Fibroblast of lung (primary cell): ENCODE data around the gene SMCO2.

Experiments used
- EZH2 ChIP-seq: IDR thresholded peaks from 2 replicates; pipeline ENCODE4 v1.5.1; 2012; ENCODE audit warnings: low read length, control low read depth, mild to moderate bottlenecking; ENCODE audit errors: missing control alignments
- TF ChIP-seq, protein P1 (sequence below), 2 donors: IDR thresholded peaks in 1 of 2; conservative IDR thresholded peaks in 1 of 2; 1 replicate in 1 of 2; 2 replicates in 1 of 2; pipeline ENCODE4 v1.5.1; 2011 to 2012; ENCODE audit warnings: low read length in 2 of 2, control low read depth in 1 of 2, inconsistent platforms in 1 of 2, low read depth in 1 of 2, mild to moderate bottlenecking in 1 of 2

DNA sequence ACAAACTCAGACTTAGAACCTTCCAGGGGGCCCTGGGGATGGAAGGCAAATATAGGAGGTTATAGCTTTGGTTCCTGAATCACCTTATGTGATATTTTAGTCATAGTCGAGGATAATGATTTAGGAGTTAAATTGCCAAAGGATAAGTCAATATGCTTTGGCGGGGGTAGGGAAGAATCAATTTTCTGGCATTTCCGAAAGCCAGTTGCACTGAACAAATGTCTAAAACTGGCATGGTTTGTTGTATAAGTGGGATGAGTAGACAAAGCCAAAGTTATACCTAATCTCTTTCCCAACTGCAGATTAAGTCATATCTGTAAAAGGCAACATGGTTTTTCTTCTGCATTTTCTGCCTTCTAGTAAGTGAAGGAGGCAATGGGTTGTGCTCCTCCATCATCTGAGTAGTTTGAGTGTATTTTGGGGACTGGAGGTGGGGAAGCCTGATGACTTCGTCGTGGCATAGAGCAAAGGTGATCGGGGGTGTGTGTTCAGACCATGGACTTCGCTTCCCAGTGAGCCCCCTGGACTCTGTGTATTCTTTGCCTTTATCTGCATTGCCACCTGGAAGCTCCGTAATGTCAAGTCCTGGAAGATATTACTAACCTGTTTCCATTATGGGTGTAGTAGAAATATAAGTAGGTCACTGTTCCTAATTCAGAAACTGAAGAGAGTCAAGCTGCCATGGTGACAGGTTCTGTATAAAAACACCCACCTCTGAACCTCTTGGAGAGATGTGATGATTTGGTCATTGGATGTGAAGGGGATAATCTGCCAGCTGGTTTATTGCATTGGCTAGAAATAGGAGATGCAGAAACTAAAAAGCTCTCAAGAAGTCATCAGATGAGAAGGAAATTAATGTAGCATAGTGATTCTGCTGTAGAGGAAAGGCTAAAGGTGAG lies 102.0 kb downstream of the SMCO2 start:
- TF ChIP-seq, protein P1, sequence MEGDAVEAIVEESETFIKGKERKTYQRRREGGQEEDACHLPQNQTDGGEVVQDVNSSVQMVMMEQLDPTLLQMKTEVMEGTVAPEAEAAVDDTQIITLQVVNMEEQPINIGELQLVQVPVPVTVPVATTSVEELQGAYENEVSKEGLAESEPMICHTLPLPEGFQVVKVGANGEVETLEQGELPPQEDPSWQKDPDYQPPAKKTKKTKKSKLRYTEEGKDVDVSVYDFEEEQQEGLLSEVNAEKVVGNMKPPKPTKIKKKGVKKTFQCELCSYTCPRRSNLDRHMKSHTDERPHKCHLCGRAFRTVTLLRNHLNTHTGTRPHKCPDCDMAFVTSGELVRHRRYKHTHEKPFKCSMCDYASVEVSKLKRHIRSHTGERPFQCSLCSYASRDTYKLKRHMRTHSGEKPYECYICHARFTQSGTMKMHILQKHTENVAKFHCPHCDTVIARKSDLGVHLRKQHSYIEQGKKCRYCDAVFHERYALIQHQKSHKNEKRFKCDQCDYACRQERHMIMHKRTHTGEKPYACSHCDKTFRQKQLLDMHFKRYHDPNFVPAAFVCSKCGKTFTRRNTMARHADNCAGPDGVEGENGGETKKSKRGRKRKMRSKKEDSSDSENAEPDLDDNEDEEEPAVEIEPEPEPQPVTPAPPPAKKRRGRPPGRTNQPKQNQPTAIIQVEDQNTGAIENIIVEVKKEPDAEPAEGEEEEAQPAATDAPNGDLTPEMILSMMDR (conservative IDR thresholded peaks at IDR 0.05 in 1 of 2, IDR thresholded peaks at IDR 0.05 in 1 of 2; ENCODE audit: low read depth in 1 of 2, low read length in 2 of 2), result no peak
- no peak for TF ChIP-seq EZH2
